AG10803 (cell line): Measurements from ENCODE around the gene TASP1.
"Not testable (repeated sequence)": the region's sequence is repeated elsewhere in the genome, so short reads cannot be mapped to it uniquely, and the experiment has no call there.

Experiments
- DNase-seq: peaks from one replicate; pipeline ENCODE4 v3.0.0; 2010; ENCODE audit warnings: low read depth
- H3K4me3 ChIP-seq: 2 replicates; pipeline ENCODE4 v1.5.1; 2011; ENCODE audit warnings: mild to moderate bottlenecking, low read length, control low read depth
- TF ChIP-seq, protein P1 (sequence below): conservative IDR thresholded peaks from 2 replicates; pipeline ENCODE4 v1.5.1; 2011; ENCODE audit warnings: mild to moderate bottlenecking, low read length, control low read depth, inconsistent platforms

Gene TASP1

DNA sequence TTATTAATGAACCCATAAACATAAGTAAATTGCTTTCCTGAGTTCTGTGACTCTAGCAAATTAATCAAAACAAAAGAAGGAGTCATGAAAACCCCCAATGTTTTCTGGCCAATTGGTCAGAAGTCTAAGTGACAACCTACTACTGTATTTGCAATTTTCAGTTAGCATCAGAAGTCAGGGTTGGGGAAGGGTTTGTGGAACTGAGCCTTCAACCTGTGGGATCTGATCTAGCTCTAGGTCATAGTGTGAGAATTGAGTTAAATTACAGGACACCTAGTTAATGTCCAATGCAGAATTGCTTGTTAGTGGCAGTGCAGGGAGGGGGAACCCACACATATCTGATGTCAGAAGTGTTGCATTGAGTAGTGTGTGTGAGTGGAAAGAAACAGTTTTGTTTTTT, 275.3 kb downstream of the TASP1 start:
- no peak for DNase-seq
- no peak overlapping the region for H3K4me3 ChIP-seq
- TF ChIP-seq, protein P1, sequence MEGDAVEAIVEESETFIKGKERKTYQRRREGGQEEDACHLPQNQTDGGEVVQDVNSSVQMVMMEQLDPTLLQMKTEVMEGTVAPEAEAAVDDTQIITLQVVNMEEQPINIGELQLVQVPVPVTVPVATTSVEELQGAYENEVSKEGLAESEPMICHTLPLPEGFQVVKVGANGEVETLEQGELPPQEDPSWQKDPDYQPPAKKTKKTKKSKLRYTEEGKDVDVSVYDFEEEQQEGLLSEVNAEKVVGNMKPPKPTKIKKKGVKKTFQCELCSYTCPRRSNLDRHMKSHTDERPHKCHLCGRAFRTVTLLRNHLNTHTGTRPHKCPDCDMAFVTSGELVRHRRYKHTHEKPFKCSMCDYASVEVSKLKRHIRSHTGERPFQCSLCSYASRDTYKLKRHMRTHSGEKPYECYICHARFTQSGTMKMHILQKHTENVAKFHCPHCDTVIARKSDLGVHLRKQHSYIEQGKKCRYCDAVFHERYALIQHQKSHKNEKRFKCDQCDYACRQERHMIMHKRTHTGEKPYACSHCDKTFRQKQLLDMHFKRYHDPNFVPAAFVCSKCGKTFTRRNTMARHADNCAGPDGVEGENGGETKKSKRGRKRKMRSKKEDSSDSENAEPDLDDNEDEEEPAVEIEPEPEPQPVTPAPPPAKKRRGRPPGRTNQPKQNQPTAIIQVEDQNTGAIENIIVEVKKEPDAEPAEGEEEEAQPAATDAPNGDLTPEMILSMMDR: no peak

GRCh38 chr20:13362165-13362564, 276.6 kb downstream of the TASP1 start:
- H3K4me3 ChIP-seq, DNase-seq: not testable (repeated sequence)

- H3K4me3 ChIP-seq, DNase-seq: not testable (repeated sequence)
These were observed 279.8 kb downstream of the TASP1 start for GRCh38 chr20:13358936-13359335.

DNA sequence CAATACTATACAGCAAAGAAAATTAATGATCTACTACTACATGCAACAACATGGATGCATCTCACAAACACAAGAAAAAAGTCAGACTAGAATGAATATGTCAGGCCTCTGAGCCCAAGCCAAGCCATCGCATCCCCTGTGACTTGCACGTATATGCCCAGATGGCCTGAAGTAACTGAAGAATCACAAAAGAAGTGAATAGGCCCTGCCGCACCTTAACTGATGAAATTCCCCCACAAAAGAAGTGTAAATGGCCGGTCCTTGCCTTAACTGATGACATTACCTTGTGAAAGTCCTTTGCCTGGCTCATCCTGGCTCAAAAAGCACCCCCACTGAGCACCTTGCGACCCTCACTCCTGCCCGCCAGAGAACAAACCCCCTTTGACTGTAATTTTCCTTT, 280.9 kb downstream of the TASP1 start:
- DNase-seq: not testable (repeated sequence)

DNA sequence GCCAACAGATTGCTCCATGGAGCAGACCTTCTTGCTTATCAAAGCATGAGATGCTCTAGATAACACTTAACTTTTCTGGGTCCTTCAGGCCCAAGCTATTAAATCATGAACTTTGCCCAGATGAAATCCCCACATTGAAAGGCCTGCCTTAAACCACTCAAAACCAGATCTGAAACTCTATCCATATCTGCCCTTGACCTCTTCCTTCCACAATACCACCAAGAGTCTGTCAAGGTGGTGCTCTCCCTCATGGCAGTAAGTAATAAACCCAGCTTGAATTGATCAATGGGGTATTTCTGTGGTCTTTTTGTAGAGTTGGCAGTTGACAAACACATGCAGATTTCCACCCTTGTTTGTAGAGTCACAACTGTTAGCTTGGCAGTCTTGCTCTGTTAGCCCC, 282.1 kb downstream of the TASP1 start:
- TF ChIP-seq, protein P1: no peak
- no peak for DNase-seq
- no peak overlapping the region for H3K4me3 ChIP-seq

More for the DNA sequence above, 280.9 kb downstream of the TASP1 start:
- H3K4me3 ChIP-seq: not testable (repeated sequence)

DNA sequence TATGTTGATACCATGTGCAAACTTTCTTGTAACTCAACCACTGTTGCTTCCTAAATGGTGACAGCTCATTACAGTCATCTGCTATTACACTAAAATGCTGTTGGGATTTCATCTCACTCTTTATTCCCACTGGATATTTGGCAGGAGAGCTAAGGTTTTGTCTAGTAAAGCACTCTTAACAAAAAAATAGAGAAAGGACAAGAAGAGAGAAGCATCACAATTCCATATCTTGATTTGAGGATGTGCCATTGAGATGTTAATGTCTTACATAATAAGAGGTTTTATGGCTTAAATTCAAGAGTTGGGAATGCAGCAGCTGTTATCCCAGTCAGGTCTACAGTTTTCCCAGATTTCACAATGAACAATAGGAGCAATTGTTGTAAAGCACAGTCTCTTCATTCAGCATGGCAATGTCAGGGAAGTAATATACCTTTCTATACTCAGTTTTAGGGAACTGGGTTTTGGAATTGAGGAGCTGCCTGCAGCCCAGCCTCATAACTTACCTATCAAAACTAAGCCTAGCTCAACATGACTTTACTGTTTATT, 282.7 kb downstream of the TASP1 start:
- TF ChIP-seq, protein P1: no peak
- no peak for DNase-seq
- no peak overlapping the region for H3K4me3 ChIP-seq

GRCh38 chr20:13355411-13355810, 283.3 kb downstream of the TASP1 start:
- H3K4me3 ChIP-seq: no peak overlapping the region
- DNase-seq: peak; percentile 22
- TF ChIP-seq, protein P1: no peak

DNA sequence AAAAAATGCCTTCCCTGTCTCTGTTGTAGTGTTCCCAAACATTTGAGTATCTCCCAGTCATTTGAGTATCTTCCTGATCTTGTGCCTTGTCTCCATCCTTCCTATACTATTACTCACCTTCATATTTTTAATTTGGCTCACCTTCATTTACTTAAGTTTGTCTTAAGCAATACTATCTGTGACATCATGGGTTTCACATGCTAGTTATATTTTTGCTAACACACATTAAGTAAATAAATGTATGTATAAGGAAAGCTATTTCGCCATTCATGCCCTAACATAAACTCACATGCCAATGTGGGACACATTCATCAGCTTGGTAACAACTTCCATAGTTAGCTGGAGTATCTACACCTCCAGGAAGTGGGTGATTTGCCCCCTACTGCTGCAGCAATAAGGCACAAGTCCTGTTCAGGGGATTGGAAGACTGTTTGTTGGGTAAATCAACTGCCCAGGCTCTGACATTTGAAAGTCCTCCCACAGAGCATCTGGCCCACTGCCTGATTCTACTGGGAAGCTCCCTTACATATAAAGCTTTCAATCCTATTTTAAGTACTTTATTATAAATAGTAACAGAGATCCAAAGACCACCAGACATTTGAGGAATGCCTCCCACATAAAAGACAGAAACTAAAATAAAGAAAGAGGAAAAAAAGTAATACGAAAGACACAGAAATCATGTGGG, 285.3 kb downstream of the TASP1 start:
- no peak for DNase-seq
- TF ChIP-seq, protein P1: no peak
- no peak overlapping the region for H3K4me3 ChIP-seq

- TF ChIP-seq, protein P1: no peak
- H3K4me3 ChIP-seq: no peak overlapping the region
These were observed 289.5 kb downstream of the TASP1 start for GRCh38 chr20:13349235-13349604.

More at GRCh38 chr20:13349235-13349604, 289.5 kb downstream of the TASP1 start:
- DNase-seq: no peak
